ENCODE measurements around the gene DNASE1L1.

The DNASE1L1 gene

GRCh38 chrX:154436983-154437752, 28.1 kb upstream of the DNASE1L1 start, which contains the start of gene GDI1:
GDI1 (plus strand) TSS chrX:154437154; CDS start chrX:154437255, 101 bp downstream.
- in situ Hi-C loops (cut with MboI; ENCODE audit: low sequenced_read_pairs), result no loop called here

GRCh38 chrX:154436374-154436982, 27.4 kb upstream of the DNASE1L1 start:
- in situ Hi-C loops (cut with MboI; ENCODE audit: low sequenced_read_pairs), result no loop called here

GRCh38 chrX:154435171-154435733, 26.2 kb upstream of the DNASE1L1 start:
- in situ Hi-C loops (cut with MboI; ENCODE audit: low sequenced_read_pairs), result no loop called here

- in situ Hi-C loops (cut with MboI; ENCODE audit: low sequenced_read_pairs), result no loop called here
Observed at GRCh38 chrX:154434394-154435168, 25.5 kb upstream of the DNASE1L1 start.

- in situ Hi-C loops (cut with MboI; ENCODE audit: low sequenced_read_pairs), result no loop called here
Observed at GRCh38 chrX:154433605-154434004, 24.6 kb upstream of the DNASE1L1 start.

GRCh38 chrX:154432210-154432609, 23.2 kb upstream of the DNASE1L1 start:
- in situ Hi-C loops (cut with MboI; ENCODE audit: low sequenced_read_pairs), result no loop called here

GRCh38 chrX:154431341-154431740, 22.3 kb upstream of the DNASE1L1 start:
- in situ Hi-C loops (cut with MboI; ENCODE audit: low sequenced_read_pairs), result no loop called here

- in situ Hi-C loops (cut with MboI; ENCODE audit: low sequenced_read_pairs), result no loop called here
Observed at GRCh38 chrX:154430916-154431315, 21.9 kb upstream of the DNASE1L1 start.

- in situ Hi-C loops (cut with MboI; ENCODE audit: low sequenced_read_pairs), result no loop called here
Observed at GRCh38 chrX:154430479-154430878, 21.4 kb upstream of the DNASE1L1 start.

- in situ Hi-C loops (cut with MboI; ENCODE audit: low sequenced_read_pairs), result no loop called here
Observed at GRCh38 chrX:154429711-154430110, 20.7 kb upstream of the DNASE1L1 start.

- in situ Hi-C loops (cut with MboI; ENCODE audit: low sequenced_read_pairs), result no loop called here
Observed at GRCh38 chrX:154428176-154429171, 19.4 kb upstream of the DNASE1L1 start, which contains the start of gene ATP6AP1. ATP6AP1 (plus strand) TSS chrX:154428677; CDS start chrX:154428693, 16 bp downstream.

GRCh38 chrX:154426916-154427770, 18.1 kb upstream of the DNASE1L1 start:
- in situ Hi-C loops (cut with MboI; ENCODE audit: low sequenced_read_pairs), result no loop called here

- in situ Hi-C loops (cut with MboI; ENCODE audit: low sequenced_read_pairs), result no loop called here
Observed at GRCh38 chrX:154420402-154420756, 11.3 kb upstream of the DNASE1L1 start.

- in situ Hi-C loops (cut with MboI; ENCODE audit: low sequenced_read_pairs), result no loop called here
Observed at GRCh38 chrX:154419688-154420401, 10.8 kb upstream of the DNASE1L1 start.

GRCh38 chrX:154419189-154419588, 10.1 kb upstream of the DNASE1L1 start:
- in situ Hi-C loops (cut with MboI; ENCODE audit: low sequenced_read_pairs), result no loop called here

GRCh38 chrX:154417157-154417556, 8.1 kb upstream of the DNASE1L1 start:
- in situ Hi-C loops (cut with MboI; ENCODE audit: low sequenced_read_pairs), result no loop called here

GRCh38 chrX:154413142-154413541, 4.1 kb upstream of the DNASE1L1 start:
- in situ Hi-C loops (cut with MboI; ENCODE audit: low sequenced_read_pairs), result no loop called here

- in situ Hi-C loops (cut with MboI; ENCODE audit: low sequenced_read_pairs), result no loop called here
Observed at GRCh38 chrX:154412468-154412867, 3.4 kb upstream of the DNASE1L1 start.

GRCh38 chrX:154411981-154412340, 2.9 kb upstream of the DNASE1L1 start:
- in situ Hi-C loops (cut with MboI; ENCODE audit: low sequenced_read_pairs), result no loop called here
